ENCODE results near the gene ZNF536. TPM values are rescaled to one million over a fixed set of nuclear protein-coding genes. Genes with fewer than 3 reads are reported as not detected.
"Not testable (repeated sequence)": the region's sequence is repeated elsewhere in the genome, so short reads cannot be mapped to it uniquely, and the experiment has no call there.

Gene ZNF536
- polyA plus RNA-seq, 1 of the 3 experiments (the other 2 are of a cell fraction): 0.41 TPM

DNA sequence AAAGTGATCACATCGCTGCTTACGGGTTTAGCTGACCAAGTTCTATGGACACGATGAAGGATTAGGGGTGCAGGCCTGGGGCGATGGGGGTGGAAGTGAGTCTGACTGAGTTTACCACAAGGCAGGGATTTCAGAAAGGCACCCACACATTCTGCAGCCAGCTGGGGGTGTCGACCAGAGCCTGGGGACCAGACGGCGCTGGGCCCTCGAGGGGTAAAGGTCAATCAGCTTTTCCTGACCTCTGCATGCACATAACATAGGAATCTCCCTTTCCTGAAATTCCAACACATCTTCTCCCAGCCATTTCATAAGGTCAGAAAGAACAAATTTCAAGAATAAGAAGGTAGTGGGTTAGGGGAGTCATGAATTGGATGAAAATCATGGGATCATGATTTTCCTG, 92.0 kb downstream of the ZNF536 start:
- Histone ChIP-seq H3K27ac (ENCODE audit: low read depth in 2 of 2, low read length in 1 of 2) (no peak overlapping the region), H3K9ac (no peak overlapping the region), H3K27me3 (ENCODE audit: insufficient read depth) (no peaks in the 10 kb centered on the region), H3K79me2 (ENCODE audit: insufficient read depth) (no peaks in the 10 kb centered on the region), H2AFZ (ENCODE audit: low read depth) (no peak overlapping the region), H3K4me3 (ENCODE audit: low read depth in 2 of 2, low read length in 1 of 2) (no peak overlapping the region), H3K9me3 (no peaks in the 10 kb centered on the region), H3K36me3 (replicated peaks in 1 of 2; ENCODE audit: control insufficient read depth in 1 of 2, insufficient read depth in 2 of 2, low read length in 1 of 2) (no peaks in the 10 kb centered on the region), H3F3A (replicated peaks; ENCODE audit: insufficient read depth) (no peaks in the 10 kb centered on the region), H3K9me2 (no peaks in the 10 kb centered on the region), H4K20me1 (ENCODE audit: insufficient read depth) (no peaks in the 10 kb centered on the region), H3K4me2 (no peak overlapping the region), H3K4me1 (ENCODE audit: control insufficient read depth in 1 of 2, insufficient read depth in 2 of 2, low read depth in 1 of 2, low read length in 1 of 2) (no peaks in the 10 kb centered on the region)
- no peak for DNase-seq
- TF ChIP-seq, protein P1, sequence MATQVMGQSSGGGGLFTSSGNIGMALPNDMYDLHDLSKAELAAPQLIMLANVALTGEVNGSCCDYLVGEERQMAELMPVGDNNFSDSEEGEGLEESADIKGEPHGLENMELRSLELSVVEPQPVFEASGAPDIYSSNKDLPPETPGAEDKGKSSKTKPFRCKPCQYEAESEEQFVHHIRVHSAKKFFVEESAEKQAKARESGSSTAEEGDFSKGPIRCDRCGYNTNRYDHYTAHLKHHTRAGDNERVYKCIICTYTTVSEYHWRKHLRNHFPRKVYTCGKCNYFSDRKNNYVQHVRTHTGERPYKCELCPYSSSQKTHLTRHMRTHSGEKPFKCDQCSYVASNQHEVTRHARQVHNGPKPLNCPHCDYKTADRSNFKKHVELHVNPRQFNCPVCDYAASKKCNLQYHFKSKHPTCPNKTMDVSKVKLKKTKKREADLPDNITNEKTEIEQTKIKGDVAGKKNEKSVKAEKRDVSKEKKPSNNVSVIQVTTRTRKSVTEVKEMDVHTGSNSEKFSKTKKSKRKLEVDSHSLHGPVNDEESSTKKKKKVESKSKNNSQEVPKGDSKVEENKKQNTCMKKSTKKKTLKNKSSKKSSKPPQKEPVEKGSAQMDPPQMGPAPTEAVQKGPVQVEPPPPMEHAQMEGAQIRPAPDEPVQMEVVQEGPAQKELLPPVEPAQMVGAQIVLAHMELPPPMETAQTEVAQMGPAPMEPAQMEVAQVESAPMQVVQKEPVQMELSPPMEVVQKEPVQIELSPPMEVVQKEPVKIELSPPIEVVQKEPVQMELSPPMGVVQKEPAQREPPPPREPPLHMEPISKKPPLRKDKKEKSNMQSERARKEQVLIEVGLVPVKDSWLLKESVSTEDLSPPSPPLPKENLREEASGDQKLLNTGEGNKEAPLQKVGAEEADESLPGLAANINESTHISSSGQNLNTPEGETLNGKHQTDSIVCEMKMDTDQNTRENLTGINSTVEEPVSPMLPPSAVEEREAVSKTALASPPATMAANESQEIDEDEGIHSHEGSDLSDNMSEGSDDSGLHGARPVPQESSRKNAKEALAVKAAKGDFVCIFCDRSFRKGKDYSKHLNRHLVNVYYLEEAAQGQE (IDR thresholded peaks at IDR 0.05; ENCODE audit: low read depth, low read length): no peak
- TF ChIP-seq MXI1 (IDR thresholded peaks at IDR 0.05; ENCODE audit: low read depth, low read length) (no peak), ZBTB33 (IDR thresholded peaks at IDR 0.05; ENCODE audit: borderline replicate concordance, low read depth) (no peak), RXRA (IDR thresholded peaks at IDR 0.05; ENCODE audit: borderline replicate concordance, low read depth) (no peak), MEF2A (IDR thresholded peaks at IDR 0.05; ENCODE audit: borderline replicate concordance, low read depth) (no peak), FOXM1 (IDR thresholded peaks at IDR 0.05; ENCODE audit: low read depth) (no peak), NRF1 (IDR thresholded peaks at IDR 0.05; ENCODE audit: low read depth, low read length) (no peak)
- TF ChIP-seq, protein P2, sequence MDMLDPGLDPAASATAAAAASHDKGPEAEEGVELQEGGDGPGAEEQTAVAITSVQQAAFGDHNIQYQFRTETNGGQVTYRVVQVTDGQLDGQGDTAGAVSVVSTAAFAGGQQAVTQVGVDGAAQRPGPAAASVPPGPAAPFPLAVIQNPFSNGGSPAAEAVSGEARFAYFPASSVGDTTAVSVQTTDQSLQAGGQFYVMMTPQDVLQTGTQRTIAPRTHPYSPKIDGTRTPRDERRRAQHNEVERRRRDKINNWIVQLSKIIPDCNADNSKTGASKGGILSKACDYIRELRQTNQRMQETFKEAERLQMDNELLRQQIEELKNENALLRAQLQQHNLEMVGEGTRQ (IDR thresholded peaks at IDR 0.05; ENCODE audit: borderline replicate concordance, low read depth, low read length): no peak
- TF ChIP-seq, protein P3, sequence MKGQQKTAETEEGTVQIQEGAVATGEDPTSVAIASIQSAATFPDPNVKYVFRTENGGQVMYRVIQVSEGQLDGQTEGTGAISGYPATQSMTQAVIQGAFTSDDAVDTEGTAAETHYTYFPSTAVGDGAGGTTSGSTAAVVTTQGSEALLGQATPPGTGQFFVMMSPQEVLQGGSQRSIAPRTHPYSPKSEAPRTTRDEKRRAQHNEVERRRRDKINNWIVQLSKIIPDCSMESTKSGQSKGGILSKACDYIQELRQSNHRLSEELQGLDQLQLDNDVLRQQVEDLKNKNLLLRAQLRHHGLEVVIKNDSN (IDR thresholded peaks at IDR 0.05; ENCODE audit: borderline replicate concordance, low read depth): no peak
- ChIA-PET POLR2A (no interaction called here), CTCF (interaction anchor here (0.7 kb wide), 1 partner anchor 25 kb away, joined by 3 read pairs; no protein-coding TSS in a partner anchor)
- WGBS (ENCODE audit: low lambda C conversion rate): 52% methylated on average over 7 of the region's 8 CpGs

- H3K9me2 ChIP-seq; H3K36me3 ChIP-seq (replicated peaks in 1 of 2; ENCODE audit: control insufficient read depth in 1 of 2, insufficient read depth in 2 of 2, low read length in 1 of 2); H3K79me2 ChIP-seq (ENCODE audit: insufficient read depth); DNase-seq; H4K20me1 ChIP-seq (ENCODE audit: insufficient read depth); H2AFZ ChIP-seq (ENCODE audit: low read depth); H3K4me3 ChIP-seq (ENCODE audit: low read depth in 2 of 2, low read length in 1 of 2); H3K27ac ChIP-seq (ENCODE audit: low read depth in 2 of 2, low read length in 1 of 2); H3K27me3 ChIP-seq (ENCODE audit: insufficient read depth); H3K9me3 ChIP-seq; H3K4me1 ChIP-seq (ENCODE audit: control insufficient read depth in 1 of 2, insufficient read depth in 2 of 2, low read depth in 1 of 2, low read length in 1 of 2); H3K4me2 ChIP-seq; H3K9ac ChIP-seq; POLR2A ChIA-PET; H3F3A ChIP-seq (replicated peaks; ENCODE audit: insufficient read depth); CTCF ChIA-PET: not testable (repeated sequence)
- 44% methylated on average over 4 of the region's 4 CpGs for WGBS (ENCODE audit: low lambda C conversion rate)
These were observed 94.4 kb downstream of the ZNF536 start for GRCh38 chr19:30466598-30466997.
